ENCODE results near the gene MSH5.

MSH5 gene

GRCh38 chr6:31762878-31763618 lies 23.2 kb downstream of the MSH5 start:
- no peak for DNase-seq

GRCh38 chr6:31763619-31763940 lies 23.8 kb downstream of the MSH5 start:
- DNase-seq, result no peak

GRCh38 chr6:31764198-31764597 lies 24.4 kb downstream of the MSH5 start:
- no peak for DNase-seq

GRCh38 chr6:31765559-31765909 lies 25.7 kb downstream of the MSH5 start:
- DNase-seq, result no peak

GRCh38 chr6:31765910-31766794 lies 26.3 kb downstream of the MSH5 start:
- no peak for DNase-seq

- no peak for DNase-seq
These were observed 27.4 kb downstream of the MSH5 start for GRCh38 chr6:31767096-31767645.

GRCh38 chr6:31768363-31769257 lies 28.8 kb downstream of the MSH5 start:
- DNase-seq, result no peak

- peak; percentile 78 for DNase-seq
These were observed 30.0 kb downstream of the MSH5 start for GRCh38 chr6:31769684-31770371.

GRCh38 chr6:31770860-31771259 lies 31.1 kb downstream of the MSH5 start:
- DNase-seq, result no peak

GRCh38 chr6:31771992-31772358 lies 32.2 kb downstream of the MSH5 start:
- DNase-seq, result no peak

GRCh38 chr6:31775184-31775583 lies 35.4 kb downstream of the MSH5 start:
- no peak for DNase-seq

- no peak for DNase-seq
These were observed 36.1 kb downstream of the MSH5 start for GRCh38 chr6:31775633-31776484.

GRCh38 chr6:31776485-31776988 lies 36.7 kb downstream of the MSH5 start:
- DNase-seq, result no peak

- DNase-seq, result peak; percentile 72
These were observed 37.3 kb downstream of the MSH5 start, which contains the start of gene VWA7 for GRCh38 chr6:31776989-31777666. VWA7 (minus strand) TSS chr6:31777328; CDS start chr6:31776779, 549 bp downstream.

GRCh38 chr6:31777667-31778050 lies 37.9 kb downstream of the MSH5 start:
- DNase-seq, result no peak

- DNase-seq, result no peak
These were observed 38.4 kb downstream of the MSH5 start for GRCh38 chr6:31778193-31778592.

GRCh38 chr6:31778999-31779885 lies 39.4 kb downstream of the MSH5 start:
- no peak for DNase-seq

GRCh38 chr6:31779908-31780307 lies 40.1 kb downstream of the MSH5 start:
- DNase-seq, result no peak

GRCh38 chr6:31780507-31781243 lies 40.9 kb downstream of the MSH5 start:
- no peak for DNase-seq

All from activated CD4-positive, CD25-positive, alpha-beta regulatory T cell treated with anti-CD3 and anti-CD28 coated beads, Interleukin-2, amount 50 U/mL, for 72 hours (primary cell).